ENCODE results near the gene B3GAT2. TPM values are rescaled to one million over a fixed set of nuclear protein-coding genes. Genes with fewer than 3 reads are reported as not detected.

The B3GAT2 gene
- total RNA-seq, 1 experiment from 2014 or later = not detected

DNA sequence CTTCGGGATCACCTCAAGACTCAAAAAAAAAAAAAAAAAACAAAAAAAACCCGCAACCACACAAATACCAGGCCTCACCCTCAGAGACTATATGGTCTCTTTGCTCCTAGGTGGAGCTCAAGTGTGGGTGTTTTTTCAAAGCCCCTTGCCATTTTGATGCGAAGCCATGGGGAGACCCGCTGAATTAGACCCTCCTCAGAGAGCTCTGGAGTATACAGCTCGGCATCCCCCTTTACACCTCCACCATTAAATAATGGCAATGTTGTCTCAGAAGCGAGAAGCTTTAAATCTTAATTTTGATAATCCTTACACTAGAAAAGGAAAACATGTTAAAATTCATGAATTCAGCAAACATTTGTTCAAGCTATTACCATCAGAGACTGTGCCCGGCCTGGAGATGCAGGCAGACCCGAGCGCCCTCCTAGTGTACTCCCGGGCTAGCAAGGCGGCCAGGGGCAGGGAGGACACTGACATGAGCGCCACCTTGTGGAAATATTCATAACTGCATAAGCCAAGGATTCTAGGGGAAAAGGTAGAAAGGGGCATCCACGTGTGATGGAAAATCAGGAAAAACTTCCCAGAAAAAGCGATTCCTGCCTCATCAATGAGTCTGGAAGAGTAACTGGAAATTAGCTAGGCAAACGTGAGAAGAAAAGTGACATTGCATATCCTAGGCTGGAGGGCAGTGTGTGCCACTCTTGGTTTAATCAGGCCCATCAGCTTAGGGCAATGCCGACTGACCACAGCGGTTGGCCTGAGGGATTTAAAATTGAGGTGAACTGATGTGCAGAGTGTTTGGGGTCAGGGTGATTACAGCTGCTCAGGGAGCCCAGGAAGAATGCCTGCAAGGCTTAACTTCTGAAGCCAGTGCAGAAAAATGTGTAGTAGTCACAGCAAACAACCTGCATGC, 72.5 kb downstream of the B3GAT2 start:
- RAD21 ChIA-PET (ENCODE audit: low non-redundant PET in 1 of 2, low total read pairs in 2 of 2, uncharacterized antibody in 2 of 2, unreplicated experiment in 2 of 2) = interaction anchor here (0.8 to 1.4 kb wide), 4 partner anchors 177 to 663 kb away, joined by 3 to 7 read pairs (median 3); no protein-coding TSS in a partner anchor
- H3K9ac ChIP-seq (ENCODE audit: low read length) = no peak overlapping the region
- H3K27ac ChIP-seq (ENCODE audit: low read depth, low read length) = no peak overlapping the region
- H3K9me2 ChIP-seq (ENCODE audit: insufficient read depth) = no peaks in the 10 kb centered on the region
- H3K27me3 ChIP-seq (ENCODE audit: insufficient read depth, low read length) = no peaks in the 10 kb centered on the region
- no peak overlapping the region for H3K4me3 ChIP-seq (replicated peaks in 1 of 2; ENCODE audit: low read depth in 1 of 2, low read length in 2 of 2)
- no peak for TF ChIP-seq ZFX (IDR thresholded peaks at IDR 0.05)
- TF ChIP-seq FOSL1 (IDR thresholded peaks at IDR 0.05; ENCODE audit: low read depth) = no peak
- peak; percentile 86 for TF ChIP-seq RAD21 (IDR thresholded peaks at IDR 0.05; ENCODE audit: low read depth)
- TF ChIP-seq, protein P1, sequence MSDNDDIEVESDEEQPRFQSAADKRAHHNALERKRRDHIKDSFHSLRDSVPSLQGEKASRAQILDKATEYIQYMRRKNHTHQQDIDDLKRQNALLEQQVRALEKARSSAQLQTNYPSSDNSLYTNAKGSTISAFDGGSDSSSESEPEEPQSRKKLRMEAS (IDR thresholded peaks at IDR 0.05) = no peak
- TF ChIP-seq ZNF274 (IDR thresholded peaks at IDR 0.05; ENCODE audit: low read depth, low read length) = no peak
- no peak for TF ChIP-seq POLR2AphosphoS5 (IDR thresholded peaks at IDR 0.05; ENCODE audit: low read depth, low read length)
- TF ChIP-seq, protein P2, sequence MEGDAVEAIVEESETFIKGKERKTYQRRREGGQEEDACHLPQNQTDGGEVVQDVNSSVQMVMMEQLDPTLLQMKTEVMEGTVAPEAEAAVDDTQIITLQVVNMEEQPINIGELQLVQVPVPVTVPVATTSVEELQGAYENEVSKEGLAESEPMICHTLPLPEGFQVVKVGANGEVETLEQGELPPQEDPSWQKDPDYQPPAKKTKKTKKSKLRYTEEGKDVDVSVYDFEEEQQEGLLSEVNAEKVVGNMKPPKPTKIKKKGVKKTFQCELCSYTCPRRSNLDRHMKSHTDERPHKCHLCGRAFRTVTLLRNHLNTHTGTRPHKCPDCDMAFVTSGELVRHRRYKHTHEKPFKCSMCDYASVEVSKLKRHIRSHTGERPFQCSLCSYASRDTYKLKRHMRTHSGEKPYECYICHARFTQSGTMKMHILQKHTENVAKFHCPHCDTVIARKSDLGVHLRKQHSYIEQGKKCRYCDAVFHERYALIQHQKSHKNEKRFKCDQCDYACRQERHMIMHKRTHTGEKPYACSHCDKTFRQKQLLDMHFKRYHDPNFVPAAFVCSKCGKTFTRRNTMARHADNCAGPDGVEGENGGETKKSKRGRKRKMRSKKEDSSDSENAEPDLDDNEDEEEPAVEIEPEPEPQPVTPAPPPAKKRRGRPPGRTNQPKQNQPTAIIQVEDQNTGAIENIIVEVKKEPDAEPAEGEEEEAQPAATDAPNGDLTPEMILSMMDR (IDR thresholded peaks at IDR 0.05 in 2 of 3, conservative IDR thresholded peaks at IDR 0.05 in 1 of 3; ENCODE audit: borderline replicate concordance in 1 of 3, insufficient read depth in 1 of 3, low read depth in 2 of 3, low read length in 2 of 3) = peak; percentile 80 to 90 (median 90)
- H3K79me2 ChIP-seq (ENCODE audit: insufficient read depth, low read length) = no peaks in the 10 kb centered on the region
- intact Hi-C loops (cut with micrococcal nuclease) = loop anchor here (1.0 to 2.0 kb wide), 4 partner anchors 178 to 664 kb away; no protein-coding TSS in a partner anchor
- BruUV-seq (replicated peaks) = no TSS peak
- peak overlapping the region; percentile 89 for H2AFZ ChIP-seq (ENCODE audit: low read depth, low read length, poor library complexity, severe bottlenecking)
- no peaks in the 10 kb centered on the region for H3K36me3 ChIP-seq (ENCODE audit: control insufficient read depth in 1 of 2, insufficient read depth in 2 of 2, low read length in 2 of 2)
- DNase-seq (ENCODE audit: low read depth, low spot score) (peak; percentile 32), ATAC-seq (peak; percentile 98)
- H4K20me1 ChIP-seq (ENCODE audit: insufficient read depth) = no peaks in the 10 kb centered on the region
- H3K4me1 ChIP-seq (ENCODE audit: control insufficient read depth in 1 of 2, insufficient read depth in 2 of 2, low read length in 2 of 2) = no peaks in the 10 kb centered on the region
- H3K4me2 ChIP-seq (ENCODE audit: low read length) = no peak overlapping the region
- CTCF ChIA-PET = interaction anchor here (0.7 to 2.2 kb wide), 14 partner anchors 9 to 663 kb away, joined by 3 to 27 read pairs (median 6); no protein-coding TSS in a partner anchor
- POLR2A ChIA-PET = no interaction called here
- H3K9me3 ChIP-seq (ENCODE audit: control insufficient read depth in 1 of 2, insufficient read depth in 1 of 2, low read depth in 1 of 2, low read length in 2 of 2) = no peaks in the 10 kb centered on the region
